Measurements from ENCODE around the gene VIPR1. TPM values are rescaled to one million over a fixed set of nuclear protein-coding genes. Genes with fewer than 3 reads are reported as not detected.

VIPR1 gene
- polyA plus RNA-seq, 5 donors = 7.8 to 12.6 (median 9.2) TPM

DNA sequence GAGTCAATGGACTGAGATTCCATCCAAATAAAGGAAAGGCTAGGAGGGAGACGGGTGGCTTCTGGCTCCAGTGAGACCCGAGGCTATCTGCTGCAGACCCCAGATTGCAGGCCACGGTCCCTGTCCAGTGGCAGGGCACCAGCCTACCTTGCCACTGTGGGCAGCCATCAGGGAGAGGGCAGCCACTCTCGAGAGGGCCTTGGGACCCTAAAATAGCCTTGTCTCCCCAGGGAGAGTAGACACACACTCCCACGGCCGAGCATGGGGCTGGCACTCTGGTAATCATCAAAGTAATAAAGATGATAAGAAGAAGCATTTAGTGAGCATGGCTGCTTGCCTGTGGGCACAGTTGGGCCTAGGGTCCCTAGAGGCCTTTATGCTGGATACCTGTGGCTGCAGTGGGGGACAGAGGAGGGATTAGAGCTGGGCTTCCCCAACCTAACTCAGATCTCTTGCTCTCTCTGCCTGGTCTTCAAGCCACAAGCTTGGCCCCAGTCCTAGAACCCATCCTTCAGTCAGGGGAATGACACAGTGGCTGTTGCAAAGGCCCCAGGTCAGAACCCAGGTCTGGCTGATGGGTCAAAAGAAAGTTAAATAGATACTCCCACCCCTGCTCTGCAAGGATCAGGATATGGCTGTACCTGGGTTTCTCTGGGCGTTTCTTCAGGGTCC lies 9.2 kb upstream of the VIPR1 start:
- DNase-seq = no peak

GRCh38 chr3:42493798-42494151 lies 8.7 kb upstream of the VIPR1 start:
- DNase-seq = no peak

DNA sequence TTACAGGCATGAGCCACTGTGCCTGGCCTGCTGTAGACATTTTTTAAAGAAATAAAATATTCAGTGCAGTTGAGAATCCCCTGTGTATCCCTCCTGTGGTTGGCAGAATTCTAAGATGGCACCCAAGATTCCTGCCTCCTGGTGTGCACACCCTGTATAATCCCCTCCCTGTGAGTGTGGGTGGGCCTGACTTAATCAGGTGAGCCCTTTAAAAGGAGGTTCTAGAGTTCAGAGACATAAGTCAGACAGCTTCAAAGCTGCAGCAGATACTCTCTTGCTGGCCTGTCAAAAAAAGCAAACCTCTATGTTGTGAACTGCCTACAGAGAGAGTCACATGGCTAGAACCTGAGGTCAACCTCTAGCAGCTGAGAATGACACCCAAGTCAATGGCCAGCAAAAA lies 7.0 kb upstream of the VIPR1 start:
- no peak for DNase-seq

GRCh38 chr3:42497009-42497731 lies 5.3 kb upstream of the VIPR1 start:
- DNase-seq = no peak

DNA sequence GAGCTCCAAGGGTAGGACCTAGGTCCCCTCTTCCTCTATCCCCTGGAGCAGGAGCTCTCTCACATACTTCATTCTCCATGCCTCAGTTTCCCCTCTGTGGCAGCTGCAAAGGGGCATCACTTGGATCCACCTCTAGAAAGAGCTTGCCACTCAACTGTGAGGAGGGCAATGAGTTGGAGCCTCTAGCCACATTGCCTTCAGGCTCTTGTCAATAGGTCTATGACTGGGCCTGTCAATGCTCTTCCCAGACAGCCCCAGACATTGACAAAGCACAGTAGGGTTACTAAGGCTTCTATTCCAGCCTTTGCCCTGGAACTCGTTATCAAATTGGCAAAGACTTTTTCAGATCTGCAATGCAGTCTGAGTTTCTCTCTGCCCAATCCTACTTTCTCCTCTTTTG lies 4.4 kb upstream of the VIPR1 start:
- no peak for DNase-seq

DNA sequence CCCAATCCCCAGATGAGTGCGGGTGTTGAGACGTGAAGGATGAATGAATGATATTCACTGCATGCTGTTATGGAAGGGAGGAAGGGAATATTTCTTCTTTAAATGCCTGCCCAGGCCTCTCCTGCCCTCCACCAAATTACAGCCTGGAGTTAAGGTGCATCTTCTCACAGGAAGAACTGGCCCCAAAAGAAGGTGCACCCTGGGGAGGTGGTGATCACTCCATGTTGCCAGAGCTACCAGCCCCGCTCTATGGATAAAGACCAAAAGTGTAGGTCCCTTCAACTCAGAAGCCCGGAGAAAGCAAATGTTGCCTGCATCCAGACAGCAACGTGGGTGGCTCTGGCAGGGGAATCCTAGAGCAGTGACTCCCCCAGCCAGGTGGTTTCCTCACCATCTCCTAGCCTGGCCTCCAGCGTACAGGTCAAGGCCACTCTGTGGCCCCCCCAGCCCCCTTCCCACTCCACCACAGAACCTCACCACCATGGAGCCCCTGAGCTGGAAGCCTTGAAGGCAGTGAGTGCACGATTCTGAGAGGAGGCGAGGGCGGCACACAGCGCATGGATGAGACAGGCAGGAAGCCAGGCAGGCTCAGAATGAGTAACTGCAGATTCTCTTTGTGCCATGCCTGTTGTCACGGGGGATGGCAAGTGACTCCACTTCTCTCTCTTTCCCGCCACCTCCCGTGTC lies 3.5 kb upstream of the VIPR1 start:
- no peak for DNase-seq

DNA sequence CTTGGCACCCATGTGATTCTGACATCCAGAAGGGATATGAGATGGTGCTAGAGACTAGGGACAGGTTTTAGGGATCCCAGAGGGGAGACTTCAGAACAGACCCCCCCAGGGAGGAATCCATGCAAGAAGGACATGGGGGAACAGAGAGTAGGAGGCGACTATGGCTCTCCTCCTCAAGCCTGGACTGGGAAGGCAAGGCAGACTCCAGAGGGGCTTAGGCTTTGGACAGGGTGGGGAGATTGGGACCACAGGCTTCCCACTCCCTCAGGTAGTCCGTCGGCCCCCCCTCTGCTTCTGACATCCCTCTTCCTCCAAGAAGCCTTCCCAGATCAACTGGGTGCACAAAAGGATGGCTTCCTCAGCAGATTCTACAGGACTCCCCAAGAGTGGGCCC lies 3.0 kb upstream of the VIPR1 start:
- no peak for DNase-seq

GRCh38 chr3:42500091-42500490 lies 2.4 kb upstream of the VIPR1 start:
- DNase-seq = no peak

DNA sequence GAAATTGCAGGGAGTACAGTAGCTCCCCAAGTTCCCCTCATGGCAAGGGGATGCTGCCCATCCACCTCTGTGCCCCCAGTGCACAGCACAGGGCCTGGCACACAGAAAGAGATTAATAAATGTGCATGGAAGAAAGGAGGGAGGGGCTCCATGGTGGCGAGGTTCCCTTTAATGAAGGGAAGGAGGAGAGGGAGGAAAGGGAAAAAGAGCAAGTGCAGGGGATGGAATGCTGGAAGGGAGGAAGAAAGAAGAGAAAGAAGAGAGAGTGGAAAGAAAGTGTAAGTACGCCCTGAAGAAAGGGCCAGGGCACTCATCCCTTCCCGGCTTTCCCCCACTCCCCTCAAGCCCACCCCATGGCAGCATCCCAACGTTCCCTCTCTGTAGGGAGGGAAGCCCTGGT lies 1.5 kb upstream of the VIPR1 start:
- no peak for DNase-seq

GRCh38 chr3:42501321-42501680 lies 1.1 kb upstream of the VIPR1 start:
- DNase-seq = no peak

DNA sequence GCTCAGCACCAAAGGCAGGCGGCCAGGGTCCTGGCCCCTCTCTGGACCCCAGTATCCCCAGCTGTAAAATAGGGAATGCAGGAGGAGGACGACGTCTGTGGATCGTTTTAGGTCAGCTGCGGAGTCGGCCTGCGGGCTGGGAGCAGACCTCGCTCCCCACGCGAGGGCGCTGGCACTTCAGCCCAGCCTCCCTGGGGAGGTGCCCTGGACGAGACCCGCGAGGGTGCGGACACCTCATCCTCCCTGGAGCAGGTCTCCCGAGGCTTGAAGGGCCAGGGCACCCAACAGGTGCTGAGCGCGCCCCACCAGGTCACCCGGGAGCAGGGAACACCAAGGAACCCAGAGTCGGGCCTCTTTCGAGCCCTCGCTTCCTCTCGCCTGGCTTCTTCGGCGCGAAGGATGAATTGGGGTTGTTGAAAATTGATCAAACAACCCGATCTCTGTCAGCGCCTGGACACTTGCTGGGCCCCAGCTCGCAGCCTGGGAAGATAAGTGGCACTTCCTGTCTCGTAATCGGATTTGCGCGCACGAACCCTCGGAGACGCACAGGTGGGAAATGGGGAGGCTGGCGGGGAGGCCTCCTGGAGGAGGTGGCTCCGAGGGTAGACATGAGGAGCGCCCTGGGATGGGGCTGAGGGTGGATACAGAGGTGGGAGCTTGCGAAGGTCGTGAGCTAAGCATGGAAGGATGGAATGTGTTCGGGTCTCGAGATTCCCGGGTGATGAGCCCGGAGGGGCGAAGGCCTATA lies 588 bp upstream of the VIPR1 start:
- DNase-seq = no peak

DNA sequence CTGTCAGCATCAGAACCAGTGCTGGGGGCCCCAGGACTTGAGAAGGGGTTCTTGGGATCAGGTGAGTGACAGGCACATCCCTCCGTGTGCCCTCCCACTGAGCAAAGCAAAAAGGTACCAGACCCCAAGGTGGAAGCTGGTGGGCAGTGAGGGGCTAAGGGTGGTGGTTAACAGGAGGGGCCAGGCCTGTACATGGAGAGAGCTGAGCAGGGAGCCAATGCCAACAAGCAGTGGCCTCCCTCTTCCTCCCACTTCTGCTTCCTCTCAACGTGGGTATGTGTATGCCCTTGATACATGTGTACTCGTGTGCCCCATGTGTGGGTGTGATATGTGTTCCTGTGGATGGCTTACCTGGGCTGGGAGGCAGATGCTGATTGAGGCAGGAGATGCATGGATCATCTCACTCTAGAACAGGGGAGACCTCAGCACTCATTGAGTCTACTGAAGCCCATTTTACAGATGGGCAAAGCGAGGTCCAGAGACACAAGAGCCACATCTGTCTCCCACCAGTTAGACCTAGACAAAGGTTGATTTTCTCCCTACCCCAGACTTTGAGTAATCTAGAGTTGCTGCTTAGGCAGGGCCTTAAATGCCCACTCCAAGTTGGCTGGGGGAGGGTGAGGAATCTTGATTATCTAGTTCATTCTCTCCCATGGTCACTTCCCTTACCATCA lies 945 bp downstream of the VIPR1 start:
- no peak for DNase-seq

GRCh38 chr3:42503957-42504333 lies 1.5 kb downstream of the VIPR1 start:
- no peak for DNase-seq

- DNase-seq = no peak
Measured at GRCh38 chr3:42504334-42505127, 2.1 kb downstream of the VIPR1 start.

DNA sequence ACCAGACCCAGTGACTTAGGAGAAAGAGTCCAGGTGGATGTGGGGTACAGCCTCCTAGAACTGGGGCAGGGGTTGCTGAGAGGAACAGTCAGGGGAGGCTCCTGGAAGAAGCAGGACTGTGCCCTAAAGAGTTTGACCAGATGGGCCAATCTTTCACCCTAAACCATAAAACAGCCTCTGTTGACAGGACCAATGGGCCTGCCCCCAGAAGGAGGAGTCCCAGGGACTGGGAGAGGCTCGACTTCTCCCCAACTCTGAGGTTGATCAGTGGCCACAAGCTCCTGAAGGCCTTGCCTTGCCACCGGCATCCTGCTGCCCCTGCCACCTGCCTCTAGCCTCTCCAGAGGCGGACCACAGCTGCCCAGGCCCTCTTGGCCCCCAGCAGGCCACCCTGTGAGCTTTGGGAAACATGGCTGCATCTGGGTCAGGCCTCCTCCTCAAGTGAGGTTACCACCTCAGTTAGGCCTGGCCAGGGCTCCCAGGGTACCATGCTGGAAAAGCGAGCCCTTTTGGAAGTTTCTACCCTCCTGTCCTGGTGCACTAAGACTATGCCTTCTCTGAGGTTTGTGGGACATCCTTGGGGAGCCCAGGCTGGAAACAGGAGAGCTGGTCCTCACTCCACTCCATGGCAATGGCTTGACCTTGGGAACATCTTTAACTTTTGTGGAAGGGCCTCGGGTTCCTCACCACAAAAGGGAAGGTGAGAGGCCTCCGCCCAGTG lies 2.8 kb downstream of the VIPR1 start:
- no peak for DNase-seq

GRCh38 chr3:42505849-42506410 lies 3.5 kb downstream of the VIPR1 start:
- DNase-seq = no peak

GRCh38 chr3:42507252-42507651 lies 4.8 kb downstream of the VIPR1 start:
- DNase-seq = no peak

- DNase-seq = no peak
Measured at GRCh38 chr3:42507761-42508335, 5.4 kb downstream of the VIPR1 start.

DNA sequence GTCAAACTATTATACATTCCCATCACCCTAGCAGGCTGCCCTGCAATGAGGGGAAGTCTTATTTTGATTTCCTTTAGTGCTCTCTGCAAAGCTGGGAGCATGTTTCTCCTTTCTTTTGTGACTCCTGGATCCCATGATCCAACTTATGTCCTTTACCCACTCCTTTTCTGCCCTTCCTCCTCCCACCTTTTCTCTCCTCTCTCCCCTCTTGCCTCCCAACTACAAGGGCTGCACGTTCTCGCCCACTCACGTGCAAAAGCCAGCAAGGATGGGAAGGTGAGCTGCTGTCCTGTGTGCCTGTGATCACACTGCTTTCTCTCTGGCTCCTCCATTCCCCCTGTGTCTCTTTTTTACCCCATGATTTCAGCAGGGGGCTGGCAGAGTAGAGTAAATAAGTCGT lies 6.1 kb downstream of the VIPR1 start:
- DNase-seq = no peak

- DNase-seq = no peak
Measured at GRCh38 chr3:42509111-42509510, 6.7 kb downstream of the VIPR1 start.
